Chondrocyte (in vitro differentiated cells): ENCODE measurements around the gene CTXN3. TPM values are rescaled to one million over a fixed set of nuclear protein-coding genes. Genes with fewer than 3 reads are reported as not detected.

Experiments used
- DNase-seq: peaks from one replicate; pipeline ENCODE4 v3.0.0; 2021; ENCODE audit warnings: mixed read lengths, low spot score
- H3K27ac Mint-ChIP-seq: one replicate; pipeline ENCODE4 v1.8.0; 2021; ENCODE audit warnings: mild to moderate bottlenecking, moderate library complexity, mixed read lengths; ENCODE audit not compliant: unreplicated experiment
- H3K27me3 Mint-ChIP-seq: 2 replicates; pipeline ENCODE4 v1.8.0; 2021; ENCODE audit warnings: low read depth, mixed read lengths
- H3K36me3 Mint-ChIP-seq: 2 replicates; pipeline ENCODE4 v1.8.0; 2021; ENCODE audit warnings: low read depth, mixed read lengths
- H3K4me1 Mint-ChIP-seq: 2 replicates; pipeline ENCODE4 v1.8.0; 2021; ENCODE audit warnings: low read depth, mild to moderate bottlenecking, mixed read lengths
- H3K4me3 Mint-ChIP-seq: one replicate; pipeline ENCODE4 v1.8.0; 2021; ENCODE audit warnings: mild to moderate bottlenecking, moderate library complexity, mixed read lengths; ENCODE audit not compliant: unreplicated experiment
- H3K9me3 Mint-ChIP-seq: 2 replicates; pipeline ENCODE4 v1.8.0; 2021; ENCODE audit warnings: low read depth, mixed read lengths
- total RNA-seq: library from RNA; stranded (reverse); gene quantifications from 3 replicates; pipeline ENCODE4 v1.2.1, GENCODE V29; 2021
- TF ChIP-seq, protein P1 (sequence below): fragments of 200-600 bp; sonication (generic); IDR thresholded peaks from 2 replicates; pipeline ENCODE4 v1.5.0; 2021; ENCODE audit warnings: antibody characterized with exemption, mild to moderate bottlenecking, moderate library complexity

Gene CTXN3
- total RNA-seq, 1 donor from 2014 or later: not detected

DNA sequence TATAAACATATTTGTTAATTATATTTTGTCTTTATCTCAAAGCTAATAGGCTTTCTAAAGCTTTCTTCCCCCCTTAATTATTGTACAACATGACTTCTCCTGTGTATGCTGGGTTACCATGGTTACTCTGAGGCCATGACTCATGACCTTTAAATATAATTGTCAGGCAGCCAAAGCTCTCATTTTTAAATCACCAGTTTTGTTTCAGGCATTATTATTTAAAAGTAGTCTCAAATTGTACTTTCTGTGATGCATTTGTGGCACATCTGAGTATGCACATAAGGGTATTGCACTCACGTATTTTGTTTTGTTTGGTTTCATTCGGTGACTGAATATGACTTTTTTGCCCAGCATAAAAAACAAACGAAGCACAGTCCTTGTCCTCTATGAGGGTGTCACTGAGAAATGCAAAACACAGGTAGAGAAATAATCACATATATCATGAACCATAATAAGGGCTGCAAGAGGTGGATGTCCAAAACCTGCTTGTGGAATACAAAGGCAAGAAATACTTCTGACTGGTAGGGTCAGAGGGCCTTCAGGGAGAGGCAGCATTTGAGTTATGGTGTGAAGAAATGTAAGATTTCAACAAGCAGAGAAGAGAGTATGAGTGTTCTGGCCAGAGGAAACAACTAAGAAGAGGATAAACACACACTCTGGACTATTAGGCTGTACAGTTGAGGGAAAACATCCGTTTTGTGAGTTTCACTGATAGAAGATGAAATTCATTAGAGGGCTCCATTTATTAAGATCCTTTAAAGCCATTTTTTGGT lies 56.4 kb downstream of the CTXN3 start:
- DNase-seq: no peak

DNA sequence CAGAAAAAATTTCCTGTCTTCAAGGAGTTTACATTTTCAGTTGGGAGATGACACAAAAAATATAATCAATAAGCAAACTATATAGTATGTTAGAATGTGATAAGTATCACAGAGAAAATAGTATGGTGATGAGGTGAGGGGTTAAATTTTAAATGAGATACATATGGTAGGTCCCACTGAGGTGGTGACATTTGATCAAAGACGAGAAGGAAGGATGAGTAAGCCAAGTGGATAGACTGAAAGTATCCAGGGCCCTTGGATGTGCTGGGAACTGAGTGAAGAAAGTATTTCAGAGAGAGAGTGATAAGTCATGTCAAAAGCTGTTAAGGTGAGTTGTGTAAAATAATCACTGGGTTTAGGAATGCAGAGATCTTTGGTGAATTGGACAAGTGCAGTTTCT lies 57.8 kb downstream of the CTXN3 start:
- TF ChIP-seq, protein P1, sequence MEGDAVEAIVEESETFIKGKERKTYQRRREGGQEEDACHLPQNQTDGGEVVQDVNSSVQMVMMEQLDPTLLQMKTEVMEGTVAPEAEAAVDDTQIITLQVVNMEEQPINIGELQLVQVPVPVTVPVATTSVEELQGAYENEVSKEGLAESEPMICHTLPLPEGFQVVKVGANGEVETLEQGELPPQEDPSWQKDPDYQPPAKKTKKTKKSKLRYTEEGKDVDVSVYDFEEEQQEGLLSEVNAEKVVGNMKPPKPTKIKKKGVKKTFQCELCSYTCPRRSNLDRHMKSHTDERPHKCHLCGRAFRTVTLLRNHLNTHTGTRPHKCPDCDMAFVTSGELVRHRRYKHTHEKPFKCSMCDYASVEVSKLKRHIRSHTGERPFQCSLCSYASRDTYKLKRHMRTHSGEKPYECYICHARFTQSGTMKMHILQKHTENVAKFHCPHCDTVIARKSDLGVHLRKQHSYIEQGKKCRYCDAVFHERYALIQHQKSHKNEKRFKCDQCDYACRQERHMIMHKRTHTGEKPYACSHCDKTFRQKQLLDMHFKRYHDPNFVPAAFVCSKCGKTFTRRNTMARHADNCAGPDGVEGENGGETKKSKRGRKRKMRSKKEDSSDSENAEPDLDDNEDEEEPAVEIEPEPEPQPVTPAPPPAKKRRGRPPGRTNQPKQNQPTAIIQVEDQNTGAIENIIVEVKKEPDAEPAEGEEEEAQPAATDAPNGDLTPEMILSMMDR: no peak
- no peak overlapping the region for H3K4me3 Mint-ChIP-seq
- H3K27me3 Mint-ChIP-seq: peaks cover under 1% of the 10 kb centered on the region
- no peaks in the 10 kb centered on the region for H3K36me3 Mint-ChIP-seq
- DNase-seq: no peak
- peaks cover 30% of the 10 kb centered on the region for H3K4me1 Mint-ChIP-seq
- H3K9me3 Mint-ChIP-seq: no peaks in the 10 kb centered on the region
- H3K27ac Mint-ChIP-seq: peak overlapping the region; percentile 18

More for the DNA sequence above, 56.4 kb downstream of the CTXN3 start:
- no peaks in the 10 kb centered on the region for H3K36me3 Mint-ChIP-seq
- TF ChIP-seq, protein P1: no peak
- peaks cover 30% of the 10 kb centered on the region for H3K4me1 Mint-ChIP-seq
- H3K4me3 Mint-ChIP-seq: no peak overlapping the region
- no peaks in the 10 kb centered on the region for H3K27me3 Mint-ChIP-seq
- H3K27ac Mint-ChIP-seq: peak overlapping the region; percentile 42
- H3K9me3 Mint-ChIP-seq: no peaks in the 10 kb centered on the region

DNA sequence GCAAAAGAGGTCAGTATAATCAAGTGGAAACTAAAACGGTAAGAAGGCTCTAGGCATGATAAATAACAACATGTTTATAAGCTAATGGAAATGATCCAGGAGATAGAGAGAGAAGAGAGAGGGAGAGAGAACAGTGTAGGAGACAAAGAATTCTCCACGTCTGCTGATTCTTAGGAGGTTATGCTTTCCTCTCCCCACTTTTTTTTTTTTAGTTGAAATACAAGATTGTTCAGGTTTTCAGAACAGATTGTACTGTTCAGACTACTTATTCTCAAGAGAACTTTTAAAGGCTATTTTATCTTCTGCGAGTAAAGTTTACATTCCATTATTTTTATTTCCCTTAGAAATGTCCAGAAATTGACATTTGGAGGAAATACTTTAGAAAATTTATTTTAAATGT lies 58.3 kb downstream of the CTXN3 start:
- H3K36me3 Mint-ChIP-seq: peaks cover 1% of the 10 kb centered on the region
- peaks cover 2% of the 10 kb centered on the region for H3K27me3 Mint-ChIP-seq
- peaks cover 1% of the 10 kb centered on the region for H3K9me3 Mint-ChIP-seq
- peak overlapping the region; percentile 26 for H3K4me3 Mint-ChIP-seq
- H3K27ac Mint-ChIP-seq: peak overlapping the region; percentile 18
- H3K4me1 Mint-ChIP-seq: peaks cover 30% of the 10 kb centered on the region
- DNase-seq: no peak
- TF ChIP-seq, protein P1: no peak

Other genes starting within 250 kb of the CTXN3 start
- gene PRRC1, start 131.4 kb upstream of the CTXN3 start, total RNA-seq: 106 to 133 TPM (median 109 TPM) in 3 replicates
- not detected in 3 replicates for gene CCDC192, start 54.3 kb downstream of the CTXN3 start, total RNA-seq